Tracheal epithelial cell (primary cell): Measurements from ENCODE around the gene UGT1A1. TPM values are rescaled to one million over a fixed set of nuclear protein-coding genes. Genes with fewer than 3 reads are reported as not detected.

Experiments used
- total RNA-seq: library from RNA; depleted of rRNA; stranded (reverse); fragments of >200 nt; gene quantifications from 2 replicates; pipeline ENCODE4 v1.2.1, GENCODE V29; 2014

Gene UGT1A1
- total RNA-seq, result 0.48 and 1.1 TPM in 2 replicates

DNA sequence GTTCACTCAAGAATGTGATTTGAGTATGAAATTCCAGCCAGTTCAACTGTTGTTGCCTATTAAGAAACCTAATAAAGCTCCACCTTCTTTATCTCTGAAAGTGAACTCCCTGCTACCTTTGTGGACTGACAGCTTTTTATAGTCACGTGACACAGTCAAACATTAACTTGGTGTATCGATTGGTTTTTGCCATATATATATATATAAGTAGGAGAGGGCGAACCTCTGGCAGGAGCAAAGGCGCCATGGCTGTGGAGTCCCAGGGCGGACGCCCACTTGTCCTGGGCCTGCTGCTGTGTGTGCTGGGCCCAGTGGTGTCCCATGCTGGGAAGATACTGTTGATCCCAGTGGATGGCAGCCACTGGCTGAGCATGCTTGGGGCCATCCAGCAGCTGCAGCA lies at the start of gene UGT1A1:
Gene UGT1A1, plus strand, starts transcription at position 228 of the 400 bp plus-strand sequence. Its CDS starts 18 bp downstream, at position 246.

DNA sequence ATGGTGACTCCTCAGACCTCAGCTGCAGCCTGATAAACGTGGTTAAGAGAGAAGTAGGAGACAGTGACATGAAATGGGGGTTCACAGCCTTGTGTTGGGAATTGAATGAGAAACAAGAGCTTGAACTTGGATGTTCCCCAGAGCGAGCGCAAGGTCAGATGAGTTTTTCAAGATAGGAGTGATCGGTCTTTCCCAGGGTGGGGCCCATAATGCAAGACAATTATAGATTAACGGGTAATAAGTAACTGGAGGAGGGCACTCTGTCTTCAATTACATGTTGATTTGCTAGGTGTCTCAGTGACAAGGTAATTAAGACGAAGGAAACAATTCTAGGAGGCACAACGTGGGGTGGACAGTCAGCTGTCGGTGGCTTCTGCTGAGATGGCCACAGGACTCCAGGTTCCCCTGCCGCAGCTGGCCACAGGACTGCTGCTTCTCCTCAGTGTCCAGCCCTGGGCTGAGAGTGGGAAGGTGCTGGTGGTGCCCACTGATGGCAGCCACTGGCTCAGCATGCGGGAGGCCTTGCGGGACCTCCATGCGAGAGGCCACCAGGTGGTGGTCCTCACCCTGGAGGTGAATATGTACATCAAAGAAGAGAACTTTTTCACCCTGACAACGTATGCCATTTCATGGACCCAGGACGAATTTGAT lies 47.3 kb upstream of the UGT1A1 start, which contains the start of gene UGT1A5:
Gene UGT1A5, plus strand, starts transcription at position 297 of the 651 bp plus-strand sequence. Its CDS starts 85 bp downstream, at position 382.

DNA sequence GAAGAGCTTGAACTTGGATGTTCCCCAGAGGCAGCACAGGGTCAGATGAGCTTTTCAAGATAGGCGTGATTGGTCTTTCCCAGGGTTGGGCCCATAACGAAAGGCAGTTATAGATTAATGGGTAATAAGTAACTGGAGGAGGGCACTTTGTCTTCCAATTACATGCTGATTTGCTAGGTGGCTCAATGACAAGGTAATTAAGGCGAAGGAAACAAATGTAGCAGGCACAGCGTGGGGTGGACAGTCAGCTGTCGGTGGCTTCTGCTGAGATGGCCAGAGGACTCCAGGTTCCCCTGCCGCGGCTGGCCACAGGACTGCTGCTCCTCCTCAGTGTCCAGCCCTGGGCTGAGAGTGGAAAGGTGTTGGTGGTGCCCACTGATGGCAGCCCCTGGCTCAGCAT lies 41.5 kb upstream of the UGT1A1 start, which contains the start of gene UGT1A4:
Gene UGT1A4, plus strand, starts transcription at position 185 of the 400 bp plus-strand sequence. Its CDS starts 85 bp downstream, at position 270.

DNA sequence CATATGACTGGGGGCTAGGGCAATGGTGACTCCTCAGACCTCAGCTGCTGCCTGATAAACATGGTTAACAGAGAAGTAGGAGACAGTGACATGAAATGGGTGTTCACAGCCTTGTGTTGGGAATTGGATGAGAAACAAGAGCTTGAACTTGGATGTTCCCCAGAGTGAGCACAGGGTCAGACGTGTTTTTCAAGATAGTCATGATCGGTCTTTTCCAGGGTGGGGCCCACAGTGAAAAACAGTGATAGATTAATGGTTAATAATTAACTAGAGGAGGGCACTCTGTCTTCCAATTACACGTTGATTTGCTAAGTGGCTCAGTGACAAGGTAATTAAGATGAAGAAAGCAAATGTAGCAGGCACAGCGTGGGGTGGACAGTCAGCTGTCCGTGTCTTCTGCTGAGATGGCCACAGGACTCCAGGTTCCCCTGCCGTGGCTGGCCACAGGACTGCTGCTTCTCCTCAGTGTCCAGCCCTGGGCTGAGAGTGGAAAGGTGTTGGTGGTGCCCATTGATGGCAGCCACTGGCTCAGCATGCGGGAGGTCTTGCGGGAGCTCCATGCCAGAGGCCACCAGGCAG lies 31.3 kb upstream of the UGT1A1 start, which contains the start of gene UGT1A3:
Gene UGT1A3, plus strand, starts transcription at position 320 of the 579 bp plus-strand sequence. Its CDS starts 85 bp downstream, at position 405.

DNA sequence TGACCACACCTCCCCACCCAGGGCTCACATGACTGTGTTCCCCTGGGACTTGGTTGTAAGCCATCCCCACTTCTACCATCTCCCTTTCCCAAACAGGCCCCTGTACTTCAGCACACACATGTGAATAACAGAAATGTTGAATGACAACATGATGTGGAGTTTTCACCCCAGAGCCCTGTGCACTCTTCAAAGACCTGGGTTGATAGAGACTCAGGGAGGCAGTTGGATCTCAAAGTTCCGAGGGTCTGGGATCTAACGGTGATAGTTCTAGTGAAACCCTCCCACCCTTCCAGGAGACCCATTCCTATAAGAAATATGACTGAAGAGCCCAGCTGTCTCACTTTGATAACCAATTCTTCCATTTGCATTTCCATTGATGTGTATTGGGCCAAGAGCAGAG lies 18.0 kb downstream of the UGT1A1 start, which contains the start of gene MROH2A:
Gene MROH2A, plus strand, starts transcription at position 301 of the 400 bp plus-strand sequence. CDS start 1,029 bp downstream, outside the sequence.

Other genes with a start within 250 kb of the UGT1A1 start
- gene USP40, start 193.5 kb upstream of the UGT1A1 start, total RNA-seq, result 17.6 and 23.9 TPM in 2 replicates
- under 0.01 and 0.43 TPM in 2 replicates for gene UGT1A8, start 142.6 kb upstream of the UGT1A1 start, total RNA-seq
- gene UGT1A10, start 123.8 kb upstream of the UGT1A1 start, total RNA-seq, result not detected in 2 replicates
- 21.4 TPM in 1 of 2 replicates, not detected in the other for gene UGT1A9, start 88.4 kb upstream of the UGT1A1 start, total RNA-seq
- gene UGT1A7, start 78.4 kb upstream of the UGT1A1 start, total RNA-seq, result 1.4 and 1.5 TPM in 2 replicates
- gene UGT1A6, start 67.4 kb upstream of the UGT1A1 start, total RNA-seq, result 23.2 and 60.5 TPM in 2 replicates
- 0.24 TPM in 1 of 2 replicates, not detected in the other for gene UGT1A5, start 47.4 kb upstream of the UGT1A1 start, total RNA-seq
- 0.24 and 1.3 TPM in 2 replicates for gene UGT1A4, start 41.5 kb upstream of the UGT1A1 start, total RNA-seq
- 0.24 TPM in 1 of 2 replicates, not detected in the other for gene UGT1A3, start 31.2 kb upstream of the UGT1A1 start, total RNA-seq
- gene MROH2A, start 18.1 kb downstream of the UGT1A1 start, total RNA-seq, result not detected in 2 replicates
- 0.85 and 2.2 TPM in 2 replicates for gene HJURP, start 94.3 kb downstream of the UGT1A1 start, total RNA-seq
- gene TRPM8, start 157.1 kb downstream of the UGT1A1 start, total RNA-seq, result 0.96 TPM in 1 of 2 replicates, not detected in the other